NK-92 (cell line): Measurements from ENCODE around the gene MRPL52.

Source experiments
- DNase-seq: peaks from one replicate; lab custom pipeline; 2025; ENCODE audit not compliant: unreplicated experiment; lab: John Stamatoyannopoulos, UW

Gene MRPL52

DNA sequence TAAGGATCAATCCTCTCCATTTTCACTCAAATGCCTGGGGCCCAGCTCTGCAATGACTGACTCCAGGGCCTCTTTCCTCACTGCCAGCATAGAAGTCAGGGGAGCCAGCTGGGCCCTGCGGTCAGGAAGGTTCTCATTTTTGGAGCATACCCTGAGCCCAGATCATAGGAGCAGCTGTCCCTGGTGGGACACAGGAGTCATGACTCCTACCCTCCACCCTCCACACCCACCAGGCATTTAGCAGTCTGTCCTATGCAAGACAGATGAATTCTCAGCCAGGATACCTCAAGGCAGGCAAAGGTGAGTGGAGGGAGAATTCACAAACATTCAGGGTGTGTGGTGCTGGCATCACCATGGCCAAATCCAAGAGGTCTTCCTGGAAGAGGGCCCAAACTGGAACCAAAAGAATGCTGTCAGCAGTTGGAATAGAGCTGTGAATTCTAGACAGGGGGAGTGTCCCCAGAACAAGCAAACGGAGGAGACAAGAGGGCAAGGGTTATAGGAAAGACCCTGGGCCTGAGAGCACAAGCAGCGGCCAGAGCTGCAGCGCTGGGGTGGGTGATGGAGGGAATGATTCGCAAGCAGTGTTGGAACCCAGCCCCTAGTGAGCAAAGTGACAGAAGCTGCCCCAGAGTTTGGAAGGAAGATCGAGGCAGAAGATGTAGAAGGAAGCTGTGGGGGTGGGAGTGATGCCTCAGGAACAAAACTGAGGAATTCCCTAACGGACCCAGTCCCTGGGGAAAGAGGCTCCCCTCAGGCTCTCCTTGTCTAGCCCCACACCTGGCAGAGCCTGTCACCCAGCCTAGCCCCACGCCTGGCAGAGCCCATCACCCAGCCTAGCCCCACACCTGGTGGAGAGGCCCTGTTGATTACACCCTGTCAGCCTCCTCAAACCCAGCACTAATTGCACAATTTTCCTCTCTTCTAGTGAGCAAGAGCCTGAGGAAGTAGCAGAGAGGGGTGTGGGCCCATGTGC is 48.9 kb downstream of the MRPL52 start:
- DNase-seq, result no peak

- DNase-seq, result no peak
Observed at GRCh38 chr14:22882064-22882463, 52.4 kb downstream of the MRPL52 start.

DNA sequence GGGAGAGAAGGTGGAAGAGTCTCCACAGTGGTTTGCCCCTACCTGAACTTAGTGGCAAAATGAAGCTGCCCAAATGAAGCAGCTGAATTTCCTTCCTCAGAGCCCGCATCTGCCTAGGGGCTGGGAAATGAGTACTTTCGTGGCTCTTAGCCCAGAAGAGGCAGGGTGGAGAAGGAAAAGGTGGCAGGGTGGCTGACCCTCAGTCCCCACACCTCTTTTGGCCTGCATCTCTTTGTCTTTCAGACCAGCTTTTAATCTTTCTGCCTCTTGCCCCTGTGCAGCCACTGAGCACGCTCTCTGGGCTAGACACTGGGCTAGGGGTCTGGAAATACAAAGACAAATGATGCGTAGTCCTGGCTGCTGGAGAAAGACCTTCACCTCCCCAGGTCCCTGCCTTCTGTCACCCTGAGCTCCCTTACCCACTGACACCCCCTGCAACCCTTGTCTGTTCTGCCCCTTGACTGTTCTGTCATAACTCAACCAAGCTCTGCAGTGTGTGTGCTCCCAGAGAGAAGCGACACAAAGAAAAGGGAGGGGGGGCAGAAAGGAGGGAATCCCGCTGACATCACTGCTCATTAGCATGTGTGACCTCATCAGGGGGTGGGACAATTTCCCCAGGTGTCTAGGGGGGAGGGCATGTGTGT is 53.0 kb downstream of the MRPL52 start:
- DNase-seq, result no peak

- DNase-seq, result no peak
Observed at GRCh38 chr14:22883173-22883976, 53.7 kb downstream of the MRPL52 start, which contains the start of gene REM2. TSS of gene REM2 (plus strand) at chr14:22883222. CDS start at chr14:22883288, 66 bp downstream.

- DNase-seq, result no peak
Observed at GRCh38 chr14:22884076-22884737, 54.5 kb downstream of the MRPL52 start.
